HCT116 (cell line): Measurements from ENCODE around the gene CDH4. TPM values are rescaled to one million over a fixed set of nuclear protein-coding genes. Genes with fewer than 3 reads are reported as not detected.

Experiments
- ATAC-seq: fragments of 200-7000 bp; cut with Tn5 transposase; 2 replicates; pipeline ENCODE4 v1.9.1; 2020; ENCODE audit warnings: mild to moderate bottlenecking, moderate library complexity
- BruUV-seq: library from RNA; stranded (reverse); fragments of 400-500 nt; replicated peaks from 2 replicates; lab custom pipeline; 2021; lab: Mats Ljungman, UMichigan
- CTCF ChIA-PET: fragments of 300-600 bp; sonication (Branson Sonifier 250); formaldehyde crosslinking; loops from one replicate; lab custom pipeline; 2021; ENCODE audit warnings: antibody characterized with exemption; lab: Charles Lee
- POLR2A ChIA-PET: fragments of 300-600, 350-600 bp; sonication (Branson Sonifier 250); formaldehyde crosslinking; loops from one replicate; lab custom pipeline; 2021; ENCODE audit warnings: antibody characterized with exemption; lab: Charles Lee
- RAD21 ChIA-PET, 2 experiments: fragments of 300-600 bp; sonication (Branson Sonifier 250); formaldehyde crosslinking; loops; one replicate each; lab custom pipeline; 2023; ENCODE audit warnings: low total read pairs in 2 of 2; ENCODE audit not compliant: uncharacterized antibody in 2 of 2, unreplicated experiment in 2 of 2, low non-redundant PET in 1 of 2; lab: Charles Lee
- DNase-seq: peaks from one replicate; pipeline ENCODE4 v3.0.0-alpha.2; 2010; ENCODE audit warnings: low read depth, low spot score
- H2AFZ ChIP-seq: fragments of 200-600 bp; shearing (Covaris generic), sonication (generic); 2 replicates; pipeline ENCODE4 v1.6.1; 2017; ENCODE audit warnings: low read depth, mixed run types, mixed read lengths, antibody characterized with exemption, low read length; ENCODE audit not compliant: poor library complexity, severe bottlenecking
- H3K27ac ChIP-seq: 2 replicates; pipeline ENCODE4 v1.5.1; 2012; ENCODE audit warnings: low read depth, low read length
- H3K27me3 ChIP-seq: fragments of 200-600 bp; sonication (generic); 2 replicates; pipeline ENCODE4 v1.6.1; 2016; ENCODE audit warnings: mixed run types, low read length, mixed read lengths; ENCODE audit not compliant: insufficient read depth
- H3K36me3 ChIP-seq, 2 experiments: fragments of 200-500 bp in 1 of 2; fragments of 200-600 bp in 1 of 2; sonication (Bioruptor generic) in 1 of 2; sonication (generic) in 1 of 2; 2 replicates each; pipeline versions ENCODE4 v1.5.1 to v1.6.1; 2014 to 2016; ENCODE audit warnings: low read length in 2 of 2, inconsistent platforms in 1 of 2, mixed read lengths in 1 of 2, mixed run types in 1 of 2; ENCODE audit not compliant: insufficient read depth in 2 of 2, control insufficient read depth in 1 of 2
- H3K4me1 ChIP-seq, 2 experiments: fragments of 200-600 bp in 1 of 2; sonication (generic) in 1 of 2; 2 replicates each; pipeline versions ENCODE4 v1.5.1 to v1.6.1; 2012 to 2017; ENCODE audit warnings: low read length in 2 of 2, inconsistent platforms in 1 of 2, mild to moderate bottlenecking in 1 of 2, mixed read lengths in 1 of 2, mixed run types in 1 of 2, moderate library complexity in 1 of 2; ENCODE audit not compliant: insufficient read depth in 2 of 2, control insufficient read depth in 1 of 2
- H3K4me2 ChIP-seq: fragments of 200-600 bp; sonication (generic); 2 replicates; pipeline ENCODE4 v1.6.1; 2017; ENCODE audit warnings: mixed run types, low read length, mixed read lengths
- H3K4me3 ChIP-seq, 2 experiments: fragments of 200-600 bp in 1 of 2; sonication (generic) in 1 of 2; replicated peaks in 1 of 2; 2 replicates each; pipeline ENCODE4 v1.5.1; 2011 to 2016; ENCODE audit warnings: low read length in 2 of 2, control low read depth in 1 of 2, low read depth in 1 of 2, mild to moderate bottlenecking in 1 of 2, mixed read lengths in 1 of 2, mixed run types in 1 of 2
- H3K79me2 ChIP-seq: fragments of 200-600 bp; sonication (generic); 2 replicates; pipeline ENCODE4 v1.6.1; 2017; ENCODE audit warnings: mild to moderate bottlenecking, mixed run types, low read length, moderate library complexity, mixed read lengths; ENCODE audit not compliant: insufficient read depth
- H3K9ac ChIP-seq: fragments of 200-600 bp; sonication (generic); 2 replicates; pipeline ENCODE4 v1.6.1; 2016; ENCODE audit warnings: low read length, mixed read lengths
- H3K9me2 ChIP-seq: fragments of 200-600 bp; sonication (generic), shearing (Covaris generic); 2 replicates; pipeline ENCODE4 v1.6.1; 2017; ENCODE audit warnings: mixed run types, mild to moderate bottlenecking, moderate library complexity; ENCODE audit not compliant: insufficient read depth
- H3K9me3 ChIP-seq, 2 experiments: fragments of 200-500 bp in 1 of 2; fragments of 200-600 bp in 1 of 2; sonication (Bioruptor generic) in 1 of 2; sonication (generic) in 1 of 2; 2 replicates each; pipeline ENCODE4 v1.6.1; 2014 to 2017; ENCODE audit warnings: low read length in 2 of 2, mixed read lengths in 2 of 2, inconsistent platforms in 1 of 2, low read depth in 1 of 2, mild to moderate bottlenecking in 1 of 2, mixed run types in 1 of 2, moderate library complexity in 1 of 2; ENCODE audit not compliant: control insufficient read depth in 1 of 2, insufficient read depth in 1 of 2
- H4K20me1 ChIP-seq: fragments of 200-600 bp; sonication (generic), shearing (Covaris generic); 2 replicates; pipeline ENCODE4 v1.6.1; 2017; ENCODE audit warnings: mixed run types, mild to moderate bottlenecking, moderate library complexity; ENCODE audit not compliant: insufficient read depth
- ATF3 ChIP-seq: IDR thresholded peaks from 2 replicates; pipeline ENCODE4 v1.6.1; 2012
- CBX3 ChIP-seq: IDR thresholded peaks from 2 replicates; pipeline ENCODE4 v1.6.1; 2012; ENCODE audit warnings: low read depth
- CEBPB ChIP-seq: IDR thresholded peaks from 2 replicates; pipeline ENCODE4 v1.6.1; 2012; ENCODE audit warnings: low read depth
- CTCF ChIP-seq, 3 experiments: fragments of 200-600 bp in 1 of 3; sonication (generic) in 1 of 3; IDR thresholded peaks in 2 of 3; conservative IDR thresholded peaks in 1 of 3; 2 replicates each; pipeline ENCODE4 v1.5.1; 2012 to 2017; ENCODE audit warnings: low read depth in 2 of 3, low read length in 2 of 3, antibody characterized with exemption in 1 of 3, borderline replicate concordance in 1 of 3, control low read depth in 1 of 3, mild to moderate bottlenecking in 1 of 3, mixed read lengths in 1 of 3, mixed run types in 1 of 3, moderate library complexity in 1 of 3; ENCODE audit not compliant: insufficient read depth in 1 of 3
- EGR1 ChIP-seq: IDR thresholded peaks from 2 replicates; pipeline ENCODE4 v1.6.1; 2012; ENCODE audit warnings: low read depth
- EZH2phosphoT487 ChIP-seq: fragments of 200-600 bp; IDR thresholded peaks from 2 replicates; pipeline ENCODE4 v1.6.1; 2018; ENCODE audit warnings: antibody characterized with exemption, borderline replicate concordance
- FOSL1 ChIP-seq: IDR thresholded peaks from 2 replicates; pipeline ENCODE4 v1.6.1; 2012; ENCODE audit warnings: low read depth
- JUND ChIP-seq: IDR thresholded peaks from 2 replicates; pipeline ENCODE4 v1.6.1; 2012
- MAX ChIP-seq: IDR thresholded peaks from 2 replicates; pipeline ENCODE4 v1.6.1; 2012
- POLR2A ChIP-seq: IDR thresholded peaks from 2 replicates; pipeline ENCODE4 v1.7.0; 2011; ENCODE audit warnings: borderline replicate concordance; ENCODE audit not compliant: insufficient read depth, insufficient read length; ENCODE audit errors: extremely low read depth
- POLR2AphosphoS5 ChIP-seq: IDR thresholded peaks from 2 replicates; pipeline ENCODE4 v1.6.1; 2011; ENCODE audit warnings: mild to moderate bottlenecking, low read depth, low read length, moderate library complexity
- RAD21 ChIP-seq: IDR thresholded peaks from 2 replicates; pipeline ENCODE4 v1.6.1; 2012; ENCODE audit warnings: low read depth, mild to moderate bottlenecking
- SIN3A ChIP-seq: IDR thresholded peaks from 2 replicates; pipeline ENCODE4 v1.6.1; 2012; ENCODE audit warnings: low read depth
- SRF ChIP-seq: IDR thresholded peaks from 2 replicates; pipeline ENCODE4 v1.6.1; 2012; ENCODE audit warnings: low read depth
- TCF7L2 ChIP-seq: IDR thresholded peaks from 2 replicates; pipeline ENCODE4 v1.7.0; 2011; ENCODE audit warnings: borderline replicate concordance, inconsistent platforms; ENCODE audit not compliant: insufficient read depth, insufficient read length; ENCODE audit errors: extremely low read depth
- YY1 ChIP-seq: IDR thresholded peaks from 2 replicates; pipeline ENCODE4 v1.6.1; 2011; ENCODE audit warnings: low read length, low read depth, moderate library complexity, mild to moderate bottlenecking; ENCODE audit not compliant: insufficient replicate concordance; ENCODE audit errors: extremely low read depth
- ZBTB33 ChIP-seq: IDR thresholded peaks from 2 replicates; pipeline ENCODE4 v1.6.1; 2011; ENCODE audit warnings: mild to moderate bottlenecking, low read length, moderate library complexity; ENCODE audit not compliant: insufficient replicate concordance; ENCODE audit errors: extremely low read depth
- ZFX ChIP-seq: fragments of 450-650 bp; IDR thresholded peaks from 2 replicates; pipeline ENCODE4 v1.6.1; 2017
- ZNF274 ChIP-seq: fragments of 200-500 bp; sonication (Bioruptor generic); IDR thresholded peaks from 2 replicates; pipeline ENCODE4 v1.6.1; 2014; ENCODE audit warnings: mild to moderate bottlenecking, low read depth, low read length, inconsistent platforms
- intact Hi-C: fragments of 100-400 bp; cut with micrococcal nuclease; formaldehyde crosslinking; loops from 2 replicates; pipeline ENCODE4 v1.10.0; 2022
- total RNA-seq: library from RNA; stranded (reverse); gene quantifications from one replicate; pipeline ENCODE4 v1.2.1, GENCODE V29; 2021; ENCODE audit not compliant: unreplicated experiment

Gene CDH4
- total RNA-seq, 1 experiment from 2014 or later, result not detected

- Histone ChIP-seq H3K4me1 (no peaks in the 10 kb centered on the region), H3K9ac (no peak overlapping the region), H3K36me3 (no peaks in the 10 kb centered on the region), H3K4me2 (no peak overlapping the region), H3K79me2 (no peaks in the 10 kb centered on the region), H3K9me3 (no peaks in the 10 kb centered on the region)
- intact Hi-C loops, result no loop called here
- ChIA-PET POLR2A (no interaction called here), RAD21 (no interaction called here), CTCF (interaction anchor here (1.0 to 1.6 kb wide), 4 partner anchors 8 to 1828 kb away, joined by 3 to 6 read pairs (median 4); no protein-coding TSS in a partner anchor)
- TF ChIP-seq EGR1 (no peak), FOSL1 (no peak), MAX (no peak), SIN3A (no peak), ZFX (no peak), POLR2AphosphoS5 (no peak), CEBPB (no peak), ATF3 (no peak), CBX3 (no peak), TCF7L2 (no peak), ZNF274 (no peak), POLR2A (no peak), JUND (no peak), YY1 (no peak), CTCF (IDR thresholded peaks at IDR 0.05 in 2 of 3, conservative IDR thresholded peaks at IDR 0.05 in 1 of 3; ENCODE audit: borderline replicate concordance in 1 of 3, insufficient read depth in 1 of 3, low read depth in 2 of 3, low read length in 2 of 3) (no peak), EZH2phosphoT487 (no peak), SRF (no peak), ZBTB33 (no peak), RAD21 (no peak)
- TF ChIP-seq, all 23 proteins: peak for 0
- peaks cover 6% of the 10 kb centered on the region; the same call in 1 of the 2 replicates for H3K27me3 ChIP-seq
- BruUV-seq, result no TSS peak
- H3K27ac ChIP-seq, result no peak overlapping the region
- no peak overlapping the region for H3K4me3 ChIP-seq
- DNase-seq, result no peak
- H2AFZ ChIP-seq, result no peak overlapping the region
- ATAC-seq, result no peak
- no peaks in the 10 kb centered on the region for H4K20me1 ChIP-seq
- H3K9me2 ChIP-seq, result no peaks in the 10 kb centered on the region
Measured at GRCh38 chr20:61885759-61886715, 634.0 kb downstream of the CDH4 start.
